Measurements from ENCODE around the gene IDUA. TPM values are rescaled to one million over a fixed set of nuclear protein-coding genes. Genes with fewer than 3 reads are reported as not detected.

The IDUA gene
- total and polyA plus RNA-seq, 2 experiments from 2014 or later, result 26.4 to 30.7 TPM

GRCh38 chr4:1035510-1035909, 48.7 kb downstream of the IDUA start:
- Histone ChIP-seq H4K20me1 (ENCODE audit: insufficient read depth) (no peaks in the 10 kb centered on the region), H3K27me3 (replicated peaks; ENCODE audit: insufficient read depth) (no peaks in the 10 kb centered on the region), H3K36me3 (ENCODE audit: low read depth) (no peaks in the 10 kb centered on the region), H3K9me2 (ENCODE audit: insufficient read depth) (no peaks in the 10 kb centered on the region), H2AFZ (no peak overlapping the region), H3K4me3 (no peak overlapping the region), H3K9me3 (ENCODE audit: low read depth) (no peaks in the 10 kb centered on the region), H3K79me2 (ENCODE audit: insufficient read depth) (no peaks in the 10 kb centered on the region), H3K4me2 (ENCODE audit: unreplicated experiment) (no peak overlapping the region), H3K27ac (no peak overlapping the region), H3F3A (ENCODE audit: insufficient read depth) (no peaks in the 10 kb centered on the region), H3K4me1 (ENCODE audit: insufficient read depth) (peaks cover 30% of the 10 kb centered on the region), H3K9ac (peak overlapping the region; percentile 8; the same call in 1 of the 2 replicates)
- 24 to 34% methylated on average over 16 to 20 of the region's 26 CpGs for WGBS, 2 experiments (ENCODE audit: low coverage in 1 of 2, low lambda C conversion rate in 2 of 2, missing lambda C conversion rate in 2 of 2)
- in situ Hi-C loops (cut with MboI), result no loop called here
- TF ChIP-seq EZH2phosphoT487 (IDR thresholded peaks at IDR 0.05; ENCODE audit: insufficient read depth, low read depth), result no peak
- no peak for TF ChIP-seq EZH2 (IDR thresholded peaks at IDR 0.05; ENCODE audit: insufficient read depth, poor library complexity, severe bottlenecking)
- DNase-seq, result peak; percentile 69

- H3K27ac ChIP-seq, result no peak overlapping the region
- no peaks in the 10 kb centered on the region for H3K36me3 ChIP-seq (ENCODE audit: low read depth)
- WGBS, 2 experiments (ENCODE audit: low coverage in 1 of 2, low lambda C conversion rate in 2 of 2, missing lambda C conversion rate in 2 of 2), result 85 to 97% methylated on average over 8 to 15 of the region's 15 CpGs
- peaks cover 35% of the 10 kb centered on the region for H3K4me1 ChIP-seq (ENCODE audit: insufficient read depth)
- no peaks in the 10 kb centered on the region for H3F3A ChIP-seq (ENCODE audit: insufficient read depth)
- no peak overlapping the region for H3K4me2 ChIP-seq (ENCODE audit: unreplicated experiment)
- no peak overlapping the region for H3K4me3 ChIP-seq
- DNase-seq, result no peak
- in situ Hi-C loops (cut with MboI), result no loop called here
- no peak overlapping the region for H3K9ac ChIP-seq
- no peaks in the 10 kb centered on the region for H4K20me1 ChIP-seq (ENCODE audit: insufficient read depth)
- H2AFZ ChIP-seq, result no peak overlapping the region
- H3K9me2 ChIP-seq (ENCODE audit: insufficient read depth), result no peaks in the 10 kb centered on the region
- TF ChIP-seq EZH2phosphoT487 (IDR thresholded peaks at IDR 0.05; ENCODE audit: insufficient read depth, low read depth), result no peak
- no peak for TF ChIP-seq EZH2 (IDR thresholded peaks at IDR 0.05; ENCODE audit: insufficient read depth, poor library complexity, severe bottlenecking)
- H3K27me3 ChIP-seq (replicated peaks; ENCODE audit: insufficient read depth), result no peaks in the 10 kb centered on the region
- H3K9me3 ChIP-seq (ENCODE audit: low read depth), result no peaks in the 10 kb centered on the region
- no peaks in the 10 kb centered on the region for H3K79me2 ChIP-seq (ENCODE audit: insufficient read depth)
Observed at GRCh38 chr4:1036095-1036494, 49.3 kb downstream of the IDUA start.

- Histone ChIP-seq H3K9me2 (ENCODE audit: insufficient read depth) (no peaks in the 10 kb centered on the region), H2AFZ (no peak overlapping the region), H3K9me3 (ENCODE audit: low read depth) (no peaks in the 10 kb centered on the region), H3K4me2 (ENCODE audit: unreplicated experiment) (no peak overlapping the region), H3K4me3 (no peak overlapping the region), H3K9ac (no peak overlapping the region), H3K36me3 (ENCODE audit: low read depth) (no peaks in the 10 kb centered on the region), H3K4me1 (ENCODE audit: insufficient read depth) (peaks cover 46% of the 10 kb centered on the region), H4K20me1 (ENCODE audit: insufficient read depth) (no peaks in the 10 kb centered on the region), H3K79me2 (ENCODE audit: insufficient read depth) (no peaks in the 10 kb centered on the region), H3K27ac (no peak overlapping the region), H3K27me3 (replicated peaks; ENCODE audit: insufficient read depth) (no peaks in the 10 kb centered on the region), H3F3A (ENCODE audit: insufficient read depth) (peaks cover 6% of the 10 kb centered on the region; the same call in 1 of the 2 replicates)
- in situ Hi-C loops (cut with MboI), result no loop called here
- no peak for TF ChIP-seq EZH2phosphoT487 (IDR thresholded peaks at IDR 0.05; ENCODE audit: insufficient read depth, low read depth)
- TF ChIP-seq EZH2 (IDR thresholded peaks at IDR 0.05; ENCODE audit: insufficient read depth, poor library complexity, severe bottlenecking), result no peak
- 91 to 94% methylated on average over 9 to 25 of the region's 26 CpGs for WGBS, 2 experiments (ENCODE audit: low coverage in 1 of 2, low lambda C conversion rate in 2 of 2, missing lambda C conversion rate in 2 of 2)
- DNase-seq, result no peak
Observed at GRCh38 chr4:1036976-1037810, 50.3 kb downstream of the IDUA start.

GRCh38 chr4:1038948-1039492, 52.2 kb downstream of the IDUA start:
- no peak for TF ChIP-seq EZH2phosphoT487 (IDR thresholded peaks at IDR 0.05; ENCODE audit: insufficient read depth, low read depth)
- TF ChIP-seq EZH2 (IDR thresholded peaks at IDR 0.05; ENCODE audit: insufficient read depth, poor library complexity, severe bottlenecking), result no peak
- 52 to 58% methylated on average over 13 to 16 of the region's 16 CpGs for WGBS, 2 experiments (ENCODE audit: low coverage in 1 of 2, low lambda C conversion rate in 2 of 2, missing lambda C conversion rate in 2 of 2)
- in situ Hi-C loops (cut with MboI), result no loop called here
- H3K9me2 ChIP-seq (ENCODE audit: insufficient read depth), result no peaks in the 10 kb centered on the region
- no peak overlapping the region for H3K9ac ChIP-seq
- no peak overlapping the region for H3K27ac ChIP-seq
- no peaks in the 10 kb centered on the region for H3K9me3 ChIP-seq (ENCODE audit: low read depth)
- no peak overlapping the region for H3K4me2 ChIP-seq (ENCODE audit: unreplicated experiment)
- peaks cover 43% of the 10 kb centered on the region for H3K4me1 ChIP-seq (ENCODE audit: insufficient read depth)
- no peaks in the 10 kb centered on the region for H3K79me2 ChIP-seq (ENCODE audit: insufficient read depth)
- H3F3A ChIP-seq (ENCODE audit: insufficient read depth), result peaks cover 6% of the 10 kb centered on the region; the same call in 1 of the 2 replicates
- H2AFZ ChIP-seq, result 0 out of 2 replicates have a peak overlapping the region, but pooled peaks have one; percentile 76
- H3K27me3 ChIP-seq (replicated peaks; ENCODE audit: insufficient read depth), result no peaks in the 10 kb centered on the region
- H3K4me3 ChIP-seq, result no peak overlapping the region
- H4K20me1 ChIP-seq (ENCODE audit: insufficient read depth), result no peaks in the 10 kb centered on the region
- no peaks in the 10 kb centered on the region for H3K36me3 ChIP-seq (ENCODE audit: low read depth)
- no peak for DNase-seq
